Fibroblast of the aortic adventitia (primary cell): ENCODE data around the gene ZNF580. TPM values are rescaled to one million over a fixed set of nuclear protein-coding genes. Genes with fewer than 3 reads are reported as not detected.

ENCODE experiments used
- DNase-seq: peaks from one replicate; pipeline ENCODE4 v3.0.0-alpha.2; 2010; ENCODE audit warnings: low read depth
- H3K4me3 ChIP-seq: 2 replicates; pipeline ENCODE4 v1.5.1; 2011; ENCODE audit warnings: low read depth, mild to moderate bottlenecking, control low read depth, low read length, moderate library complexity
- CTCF ChIP-seq: IDR thresholded peaks from 2 replicates; pipeline ENCODE4 v1.5.1; 2011; ENCODE audit warnings: mild to moderate bottlenecking, low read length, control low read depth, inconsistent platforms; ENCODE audit not compliant: insufficient read depth
- total RNA-seq: library from RNA; depleted of rRNA; stranded (reverse); fragments of >200 nt; gene quantifications from 2 replicates; pipeline ENCODE4 v1.2.3, GENCODE V29; 2012; ENCODE audit warnings: low replicate concordance

ZNF580 gene
- total RNA-seq, 1 donor: 6.3 TPM

- H3K4me3 ChIP-seq: peak overlapping the region; percentile 80
- TF ChIP-seq CTCF: no peak
- DNase-seq: no peak
Observed at GRCh38 chr19:55649268-55650125, 8.7 kb downstream of the ZNF580 start.

- TF ChIP-seq CTCF: no peak
- DNase-seq: no peak
- H3K4me3 ChIP-seq: no peak overlapping the region
Observed at GRCh38 chr19:55650126-55650557, 9.3 kb downstream of the ZNF580 start.

- no peak for DNase-seq
- no peak overlapping the region for H3K4me3 ChIP-seq
- no peak for TF ChIP-seq CTCF
Observed at GRCh38 chr19:55650602-55651230, 9.9 kb downstream of the ZNF580 start.

GRCh38 chr19:55651236-55651635 is 10.4 kb downstream of the ZNF580 start:
- DNase-seq: no peak
- H3K4me3 ChIP-seq: no peak overlapping the region
- no peak for TF ChIP-seq CTCF

- TF ChIP-seq CTCF: no peak
- no peak overlapping the region for H3K4me3 ChIP-seq
- no peak for DNase-seq
Observed at GRCh38 chr19:55652311-55653128, 11.7 kb downstream of the ZNF580 start.

GRCh38 chr19:55653651-55654322 is 13.0 kb downstream of the ZNF580 start:
- DNase-seq: peak; percentile 99
- H3K4me3 ChIP-seq: peak overlapping the region; percentile 92
- TF ChIP-seq CTCF: peak; percentile 100
